ENCODE results near the gene KIRREL3. TPM values are rescaled to one million over a fixed set of nuclear protein-coding genes. Genes with fewer than 3 reads are reported as not detected.

KIRREL3 gene
- total and polyA plus RNA-seq, 5 donors from 2014 or later = not detected

GRCh38 chr11:126748100-126748791, 252.3 kb downstream of the KIRREL3 start:
- no peak overlapping the region for H3K27ac ChIP-seq (ENCODE audit: insufficient read depth, low read length, poor library complexity, severe bottlenecking)
- Mint-ChIP-seq H3K27me3 (peaks cover 13% of the 10 kb centered on the region), H3K4me3 (no peak overlapping the region), H3K27ac (no peak overlapping the region), H3K36me3 (no peaks in the 10 kb centered on the region), H3K4me1 (no peaks in the 10 kb centered on the region), H3K9me3 (no peaks in the 10 kb centered on the region)
- no peaks in the 10 kb centered on the region for H3K9me3 ChIP-seq (ENCODE audit: control insufficient read depth in 2 of 2, low read length in 2 of 2)
- H3K27me3 ChIP-seq (ENCODE audit: control insufficient read depth, insufficient read depth, low read length) = no peaks in the 10 kb centered on the region
- no peak overlapping the region for H3K4me3 ChIP-seq (ENCODE audit: low read depth, low read length)
- no peaks in the 10 kb centered on the region for H3K36me3 ChIP-seq (ENCODE audit: control insufficient read depth, insufficient read depth, low read length)
- ATAC-seq (ENCODE audit: low read depth in 2 of 2) (no peak), DNase-seq (no peak)
- no peaks in the 10 kb centered on the region for H3K4me1 ChIP-seq (ENCODE audit: control insufficient read depth, insufficient read depth, low read length, poor library complexity, severe bottlenecking)

DNA sequence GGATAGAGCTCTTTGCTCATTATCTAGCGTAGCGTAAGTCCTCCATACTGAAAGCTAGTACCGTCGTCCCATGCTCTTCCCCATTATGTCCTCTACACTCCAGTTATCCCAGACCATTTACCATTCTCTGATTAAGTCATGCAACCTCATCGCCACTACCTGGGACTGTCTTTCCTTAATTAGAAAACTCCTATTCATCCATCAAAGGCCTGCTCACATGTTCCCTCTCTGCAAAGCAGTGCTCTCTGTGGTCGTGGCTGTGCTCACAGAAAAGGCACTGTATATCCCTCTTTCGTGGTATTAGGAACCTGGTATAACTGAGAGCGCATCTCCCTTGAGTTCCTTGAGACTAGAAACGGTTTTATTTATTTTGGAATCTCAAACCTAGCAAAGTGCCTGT, 253.3 kb downstream of the KIRREL3 start:
- no peak overlapping the region for H3K27ac Mint-ChIP-seq
- no peaks in the 10 kb centered on the region for H3K9me3 Mint-ChIP-seq
- H3K4me3 Mint-ChIP-seq = no peak overlapping the region

DNA sequence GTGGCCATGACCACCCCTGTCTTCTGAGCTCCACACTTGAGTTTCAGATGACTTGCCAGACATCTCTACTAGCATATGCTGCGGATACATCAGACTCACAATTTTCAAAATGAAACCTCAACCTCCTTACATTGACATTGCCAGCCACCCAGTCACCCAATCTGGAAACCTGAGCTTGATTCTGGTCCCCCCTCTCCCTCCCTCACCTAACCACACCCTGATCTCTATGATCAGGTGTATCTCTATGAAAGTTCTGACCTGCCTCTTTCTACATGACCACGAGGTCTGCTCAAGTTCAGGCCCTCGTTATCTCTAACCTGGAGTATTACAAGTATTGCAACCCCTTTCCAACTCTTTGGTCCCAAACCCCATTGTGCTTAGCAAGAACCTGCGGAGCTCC, 254.1 kb downstream of the KIRREL3 start:
- ATAC-seq (ENCODE audit: low read depth in 2 of 2) (no peak), DNase-seq (no peak)
- Histone ChIP-seq H3K4me1 (ENCODE audit: control insufficient read depth, insufficient read depth, low read length, poor library complexity, severe bottlenecking) (no peaks in the 10 kb centered on the region), H3K36me3 (ENCODE audit: control insufficient read depth, insufficient read depth, low read length) (no peaks in the 10 kb centered on the region), H3K9me3 (ENCODE audit: control insufficient read depth in 2 of 2, low read length in 2 of 2) (no peaks in the 10 kb centered on the region), H3K27ac (ENCODE audit: insufficient read depth, low read length, poor library complexity, severe bottlenecking) (no peak overlapping the region), H3K27me3 (ENCODE audit: control insufficient read depth, insufficient read depth, low read length) (no peaks in the 10 kb centered on the region), H3K4me3 (ENCODE audit: low read depth, low read length) (no peak overlapping the region)
- Mint-ChIP-seq H3K27ac (no peak overlapping the region), H3K36me3 (no peaks in the 10 kb centered on the region), H3K9me3 (no peaks in the 10 kb centered on the region), H3K4me3 (no peak overlapping the region), H3K4me1 (no peaks in the 10 kb centered on the region), H3K27me3 (peaks cover 13% of the 10 kb centered on the region)

More for the DNA sequence above, 253.3 kb downstream of the KIRREL3 start:
- Mint-ChIP-seq H3K27me3 (peaks cover 13% of the 10 kb centered on the region), H3K36me3 (no peaks in the 10 kb centered on the region), H3K4me1 (no peaks in the 10 kb centered on the region)
- H3K27ac ChIP-seq (ENCODE audit: insufficient read depth, low read length, poor library complexity, severe bottlenecking) = no peak overlapping the region
- no peak overlapping the region for H3K4me3 ChIP-seq (ENCODE audit: low read depth, low read length)
- H3K36me3 ChIP-seq (ENCODE audit: control insufficient read depth, insufficient read depth, low read length) = no peaks in the 10 kb centered on the region
- H3K4me1 ChIP-seq (ENCODE audit: control insufficient read depth, insufficient read depth, low read length, poor library complexity, severe bottlenecking) = no peaks in the 10 kb centered on the region
- no peaks in the 10 kb centered on the region for H3K27me3 ChIP-seq (ENCODE audit: control insufficient read depth, insufficient read depth, low read length)
- no peak for DNase-seq
- ATAC-seq (ENCODE audit: low read depth in 2 of 2) = no peak
- H3K9me3 ChIP-seq (ENCODE audit: control insufficient read depth in 2 of 2, low read length in 2 of 2) = no peaks in the 10 kb centered on the region

DNA sequence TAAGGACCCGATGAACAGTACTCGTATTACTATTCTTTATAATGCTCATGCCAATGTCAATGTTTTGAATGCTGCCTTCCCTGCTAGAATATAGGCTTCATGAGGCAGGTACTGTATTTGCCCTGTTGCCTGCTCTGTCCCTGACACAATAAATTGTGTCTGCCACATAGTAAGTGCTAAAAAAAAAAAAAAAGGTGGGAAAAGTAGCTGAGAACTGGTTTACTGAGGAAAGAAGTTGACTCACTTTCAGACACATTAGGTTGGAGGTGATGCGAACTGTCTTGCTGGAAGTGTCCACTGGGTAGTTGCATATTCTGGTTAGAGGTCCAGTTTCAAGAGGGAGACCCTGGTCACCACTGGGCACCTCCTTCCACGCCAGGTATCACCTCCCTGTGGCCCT, 255.9 kb downstream of the KIRREL3 start:
- Histone ChIP-seq H3K27ac (ENCODE audit: insufficient read depth, low read length, poor library complexity, severe bottlenecking) (no peak overlapping the region), H3K27me3 (ENCODE audit: control insufficient read depth, insufficient read depth, low read length) (no peaks in the 10 kb centered on the region), H3K9me3 (ENCODE audit: control insufficient read depth in 2 of 2, low read length in 2 of 2) (no peaks in the 10 kb centered on the region), H3K36me3 (ENCODE audit: control insufficient read depth, insufficient read depth, low read length) (no peaks in the 10 kb centered on the region), H3K4me1 (ENCODE audit: control insufficient read depth, insufficient read depth, low read length, poor library complexity, severe bottlenecking) (no peaks in the 10 kb centered on the region), H3K4me3 (ENCODE audit: low read depth, low read length) (no peak overlapping the region)
- ATAC-seq (ENCODE audit: low read depth in 2 of 2) (no peak), DNase-seq (no peak)
- Mint-ChIP-seq H3K9me3 (no peaks in the 10 kb centered on the region), H3K4me3 (no peak overlapping the region), H3K36me3 (no peaks in the 10 kb centered on the region), H3K27me3 (peaks cover 13% of the 10 kb centered on the region), H3K4me1 (no peaks in the 10 kb centered on the region), H3K27ac (no peak overlapping the region)

- Histone ChIP-seq H3K9me3 (ENCODE audit: control insufficient read depth in 2 of 2, low read length in 2 of 2) (no peaks in the 10 kb centered on the region), H3K27ac (ENCODE audit: insufficient read depth, low read length, poor library complexity, severe bottlenecking) (no peak overlapping the region), H3K27me3 (ENCODE audit: control insufficient read depth, insufficient read depth, low read length) (no peaks in the 10 kb centered on the region), H3K4me1 (ENCODE audit: control insufficient read depth, insufficient read depth, low read length, poor library complexity, severe bottlenecking) (no peaks in the 10 kb centered on the region), H3K36me3 (ENCODE audit: control insufficient read depth, insufficient read depth, low read length) (no peaks in the 10 kb centered on the region), H3K4me3 (ENCODE audit: low read depth, low read length) (no peak overlapping the region)
- Mint-ChIP-seq H3K36me3 (no peaks in the 10 kb centered on the region), H3K4me3 (no peak overlapping the region), H3K9me3 (no peaks in the 10 kb centered on the region), H3K27ac (no peak overlapping the region), H3K27me3 (peaks cover 7% of the 10 kb centered on the region), H3K4me1 (no peaks in the 10 kb centered on the region)
- ATAC-seq (ENCODE audit: low read depth in 2 of 2) = no peak
- no peak for DNase-seq
Observed at GRCh38 chr11:126743628-126744027, 256.9 kb downstream of the KIRREL3 start.

GRCh38 chr11:126742582-126742981, 258.0 kb downstream of the KIRREL3 start:
- no peak overlapping the region for H3K4me3 Mint-ChIP-seq
- no peak for DNase-seq
- no peaks in the 10 kb centered on the region for H3K36me3 Mint-ChIP-seq
- no peak overlapping the region for H3K27ac Mint-ChIP-seq
- H3K4me3 ChIP-seq (ENCODE audit: low read depth, low read length) = no peak overlapping the region
- no peaks in the 10 kb centered on the region for H3K4me1 ChIP-seq (ENCODE audit: control insufficient read depth, insufficient read depth, low read length, poor library complexity, severe bottlenecking)
- H3K9me3 Mint-ChIP-seq = no peaks in the 10 kb centered on the region
- no peaks in the 10 kb centered on the region for H3K9me3 ChIP-seq (ENCODE audit: control insufficient read depth in 2 of 2, low read length in 2 of 2)
- no peak overlapping the region for H3K27ac ChIP-seq (ENCODE audit: insufficient read depth, low read length, poor library complexity, severe bottlenecking)
- peaks cover 7% of the 10 kb centered on the region for H3K27me3 Mint-ChIP-seq
- H3K4me1 Mint-ChIP-seq = no peaks in the 10 kb centered on the region
- ATAC-seq (ENCODE audit: low read depth in 2 of 2) = no peak
- H3K36me3 ChIP-seq (ENCODE audit: control insufficient read depth, insufficient read depth, low read length) = no peaks in the 10 kb centered on the region
- H3K27me3 ChIP-seq (ENCODE audit: control insufficient read depth, insufficient read depth, low read length) = no peaks in the 10 kb centered on the region

DNA sequence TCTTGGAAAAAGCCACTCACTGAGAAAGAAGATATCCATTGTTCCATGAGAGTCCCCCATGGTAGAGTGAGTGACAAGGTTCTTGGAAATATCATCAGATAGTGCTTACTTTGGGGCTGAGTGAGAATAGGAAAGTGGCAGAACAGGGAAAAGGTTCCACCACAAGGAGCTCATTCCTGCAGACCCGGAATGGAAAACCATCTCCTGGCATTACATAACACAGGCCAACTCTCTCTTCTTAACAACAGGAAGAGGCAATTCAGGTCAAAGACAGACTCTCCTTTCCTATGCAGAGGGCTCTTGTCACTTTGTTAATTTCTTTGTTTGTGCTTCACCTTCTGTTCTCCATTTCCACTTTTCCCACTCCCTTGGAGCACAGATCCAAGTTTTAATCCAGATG, 259.7 kb downstream of the KIRREL3 start:
- Mint-ChIP-seq H3K27me3 (peaks cover 7% of the 10 kb centered on the region), H3K36me3 (no peaks in the 10 kb centered on the region), H3K27ac (no peak overlapping the region), H3K9me3 (no peaks in the 10 kb centered on the region), H3K4me3 (no peak overlapping the region), H3K4me1 (no peaks in the 10 kb centered on the region)
- ATAC-seq (ENCODE audit: low read depth in 2 of 2) (no peak), DNase-seq (no peak)
- Histone ChIP-seq H3K4me1 (ENCODE audit: control insufficient read depth, insufficient read depth, low read length, poor library complexity, severe bottlenecking) (no peaks in the 10 kb centered on the region), H3K27me3 (ENCODE audit: control insufficient read depth, insufficient read depth, low read length) (no peaks in the 10 kb centered on the region), H3K9me3 (ENCODE audit: control insufficient read depth in 2 of 2, low read length in 2 of 2) (no peaks in the 10 kb centered on the region), H3K4me3 (ENCODE audit: low read depth, low read length) (no peak overlapping the region), H3K36me3 (ENCODE audit: control insufficient read depth, insufficient read depth, low read length) (no peaks in the 10 kb centered on the region), H3K27ac (ENCODE audit: insufficient read depth, low read length, poor library complexity, severe bottlenecking) (no peak overlapping the region)

GRCh38 chr11:126739499-126740145, 260.9 kb downstream of the KIRREL3 start:
- Mint-ChIP-seq H3K36me3 (no peaks in the 10 kb centered on the region), H3K4me3 (no peak overlapping the region), H3K9me3 (no peaks in the 10 kb centered on the region), H3K27ac (peak overlapping the region in 1 of 3 donors; percentile 2), H3K4me1 (no peaks in the 10 kb centered on the region), H3K27me3 (peaks cover 7% of the 10 kb centered on the region)
- H3K27ac ChIP-seq (ENCODE audit: insufficient read depth, low read length, poor library complexity, severe bottlenecking) = no peak overlapping the region
- H3K36me3 ChIP-seq (ENCODE audit: control insufficient read depth, insufficient read depth, low read length) = no peaks in the 10 kb centered on the region
- H3K4me1 ChIP-seq (ENCODE audit: control insufficient read depth, insufficient read depth, low read length, poor library complexity, severe bottlenecking) = no peaks in the 10 kb centered on the region
- no peak for DNase-seq
- ATAC-seq (ENCODE audit: low read depth in 2 of 2) = no peak
- peaks cover 2% of the 10 kb centered on the region for H3K27me3 ChIP-seq (ENCODE audit: control insufficient read depth, insufficient read depth, low read length)
- H3K4me3 ChIP-seq (ENCODE audit: low read depth, low read length) = no peak overlapping the region
- H3K9me3 ChIP-seq (ENCODE audit: control insufficient read depth in 2 of 2, low read length in 2 of 2) = no peaks in the 10 kb centered on the region
